Measurements from ENCODE around the gene DLX4. TPM values are rescaled to one million over a fixed set of nuclear protein-coding genes. Genes with fewer than 3 reads are reported as not detected.

The DLX4 gene
- total and polyA plus RNA-seq, 10 of the 15 experiments (the other 5 are each of a cell fraction or from before 2014, with no cell fraction given), result 0.05 to 0.29 (median 0.15) TPM

GRCh38 chr17:49942947-49943346 is 26.0 kb upstream of the DLX4 start:
- WGBS (ENCODE audit: insufficient coverage, insufficient replicate concordance, low lambda C conversion rate, missing lambda C conversion rate), result 22% methylated on average over 5 of the region's 5 CpGs
- intact Hi-C loops (cut with micrococcal nuclease; ENCODE audit: unreplicated experiment), result no loop called here
- TF ChIP-seq TAF1 (IDR thresholded peaks at IDR 0.05; ENCODE audit: borderline replicate concordance, low read depth, low read length), result no peak
- no peak for TF ChIP-seq ZZZ3 (IDR thresholded peaks at IDR 0.05; ENCODE audit: control insufficient read depth, insufficient read length, low read depth)
- no peak for TF ChIP-seq SMAD1 (IDR thresholded peaks at IDR 0.05; ENCODE audit: low read depth, partially characterized antibody)
- TF ChIP-seq HCFC1 (IDR thresholded peaks at IDR 0.05; ENCODE audit: low read length), result no peak
- TF ChIP-seq CBX3 (IDR thresholded peaks at IDR 0.05; ENCODE audit: borderline replicate concordance, low read depth), result no peak
- no peak for TF ChIP-seq CEBPZ (IDR thresholded peaks at IDR 0.05; ENCODE audit: low read depth, low read length)
- no peak for TF ChIP-seq RUNX3 (IDR thresholded peaks at IDR 0.05; ENCODE audit: low read length)
- TF ChIP-seq IKZF2 (IDR thresholded peaks at IDR 0.05), result no peak
- no peak for TF ChIP-seq ETV6 (conservative IDR thresholded peaks at IDR 0.05 in 1 of 2, IDR thresholded peaks at IDR 0.05 in 1 of 2; ENCODE audit: borderline replicate concordance in 1 of 2, low read depth in 1 of 2)
- no peak for TF ChIP-seq CREB1 (IDR thresholded peaks at IDR 0.05; ENCODE audit: low read depth)
- TF ChIP-seq MTA2 (IDR thresholded peaks at IDR 0.05; ENCODE audit: low read depth), result no peak
- no peak for TF ChIP-seq POLR2AphosphoS5 (IDR thresholded peaks at IDR 0.05; ENCODE audit: low read length)
- TF ChIP-seq ZNF217 (IDR thresholded peaks at IDR 0.05), result no peak

More at GRCh38 chr17:49942947-49943346, 26.0 kb upstream of the DLX4 start:
- in situ Hi-C loops (cut with MboI), result no loop called here
- FAIRE-seq, result no peak
- DNase-seq (ENCODE audit: low read depth, low spot score), result no peak
- ChIA-PET SMC1A (ENCODE audit: uncharacterized antibody, unreplicated experiment) (no interaction called here), CTCF (no interaction called here), POLR2A (no interaction called here), RAD21 (ENCODE audit: unreplicated experiment) (no interaction called here)
- Histone ChIP-seq H3K9me3 (replicated peaks; ENCODE audit: control insufficient read depth, insufficient read depth, low read length) (no peaks in the 10 kb centered on the region), H3K79me2 (ENCODE audit: control insufficient read depth, insufficient read depth, low read length) (no peaks in the 10 kb centered on the region), H3K9ac (ENCODE audit: control insufficient read depth, insufficient read depth, low read length) (no peak overlapping the region), H3K36me3 (ENCODE audit: control insufficient read depth in 2 of 2, insufficient read depth in 2 of 2, low read length in 1 of 2) (no peaks in the 10 kb centered on the region), H3K27me3 (replicated peaks in 1 of 2; ENCODE audit: control insufficient read depth in 2 of 2, insufficient read depth in 2 of 2, low read length in 1 of 2) (peaks cover 2 to 8% of the 10 kb centered on the region in 2 experiments; a peak in 3 of 4 replicates), H3K4me3 (no peak overlapping the region), H4K20me1 (ENCODE audit: control insufficient read depth, insufficient read depth) (no peaks in the 10 kb centered on the region), H3K27ac (ENCODE audit: control insufficient read depth, insufficient read depth) (no peak overlapping the region), H3K4me2 (ENCODE audit: control insufficient read depth, insufficient read depth) (no peak overlapping the region), H3K4me1 (ENCODE audit: control insufficient read depth, insufficient read depth, low read length) (no peaks in the 10 kb centered on the region), H2AFZ (ENCODE audit: control insufficient read depth, low read depth, low read length) (no peak overlapping the region)
- no peak for ATAC-seq
- no TSS peak for BruUV-seq (replicated peaks)
